GM18507 (cell line): ENCODE measurements around the gene TENM3.

Source experiments
- DNase-seq: peaks from one replicate; pipeline ENCODE4 v3.0.0; 2011; ENCODE audit warnings: low read depth; ENCODE audit not compliant: insufficient read length; ENCODE audit errors: extremely low spot score
- FAIRE-seq: peaks from 2 replicates; lab custom pipeline; 2011; peaks lifted over from hg19 to GRCh38; lab: Jason Lieb, UNC

TENM3 gene

GRCh38 chr4:182827954-182828353 is 584.8 kb downstream of the TENM3 start:
- no peak for DNase-seq
- no peak for FAIRE-seq

GRCh38 chr4:182828360-182829025 is 585.3 kb downstream of the TENM3 start:
- DNase-seq (no peak), FAIRE-seq (no peak)

- no peak for DNase-seq
- FAIRE-seq: no peak
Observed at GRCh38 chr4:182829196-182829595, 586.0 kb downstream of the TENM3 start.

GRCh38 chr4:182831376-182831775 is 588.2 kb downstream of the TENM3 start:
- FAIRE-seq (no peak), DNase-seq (no peak)

- no peak for DNase-seq
- FAIRE-seq: no peak
Observed at GRCh38 chr4:182832352-182833120, 589.3 kb downstream of the TENM3 start.

GRCh38 chr4:182835006-182835740 is 592.0 kb downstream of the TENM3 start:
- FAIRE-seq: no peak

GRCh38 chr4:182837831-182838230 is 594.6 kb downstream of the TENM3 start:
- no peak for DNase-seq
- FAIRE-seq: no peak

More at GRCh38 chr4:182835006-182835740, 592.0 kb downstream of the TENM3 start:
- DNase-seq: no peak

GRCh38 chr4:182838535-182838934 is 595.3 kb downstream of the TENM3 start:
- FAIRE-seq (no peak), DNase-seq (no peak)

- FAIRE-seq (no peak), DNase-seq (no peak)
Observed at GRCh38 chr4:182839256-182839655, 596.1 kb downstream of the TENM3 start.

- no peak for DNase-seq
- FAIRE-seq: no peak
Observed at GRCh38 chr4:182840108-182840507, 596.9 kb downstream of the TENM3 start.

- FAIRE-seq (no peak), DNase-seq (no peak)
Observed at GRCh38 chr4:182842104-182842600, 599.0 kb downstream of the TENM3 start.

GRCh38 chr4:182842759-182843390 is 599.7 kb downstream of the TENM3 start:
- DNase-seq (no peak), FAIRE-seq (no peak)

GRCh38 chr4:182843808-182844325 is 600.7 kb downstream of the TENM3 start:
- no peak for DNase-seq
- FAIRE-seq: no peak

GRCh38 chr4:182845618-182846017 is 602.4 kb downstream of the TENM3 start:
- no peak for DNase-seq
- no peak for FAIRE-seq

GRCh38 chr4:182846036-182846435 is 602.8 kb downstream of the TENM3 start:
- FAIRE-seq: no peak
- DNase-seq: no peak

- DNase-seq: no peak
- no peak for FAIRE-seq
Observed at GRCh38 chr4:182847576-182848450, 604.6 kb downstream of the TENM3 start.

- no peak for DNase-seq
- FAIRE-seq: no peak
Observed at GRCh38 chr4:182848685-182849084, 605.5 kb downstream of the TENM3 start.
